Measurements from ENCODE around the gene BUD31.

The BUD31 gene

DNA sequence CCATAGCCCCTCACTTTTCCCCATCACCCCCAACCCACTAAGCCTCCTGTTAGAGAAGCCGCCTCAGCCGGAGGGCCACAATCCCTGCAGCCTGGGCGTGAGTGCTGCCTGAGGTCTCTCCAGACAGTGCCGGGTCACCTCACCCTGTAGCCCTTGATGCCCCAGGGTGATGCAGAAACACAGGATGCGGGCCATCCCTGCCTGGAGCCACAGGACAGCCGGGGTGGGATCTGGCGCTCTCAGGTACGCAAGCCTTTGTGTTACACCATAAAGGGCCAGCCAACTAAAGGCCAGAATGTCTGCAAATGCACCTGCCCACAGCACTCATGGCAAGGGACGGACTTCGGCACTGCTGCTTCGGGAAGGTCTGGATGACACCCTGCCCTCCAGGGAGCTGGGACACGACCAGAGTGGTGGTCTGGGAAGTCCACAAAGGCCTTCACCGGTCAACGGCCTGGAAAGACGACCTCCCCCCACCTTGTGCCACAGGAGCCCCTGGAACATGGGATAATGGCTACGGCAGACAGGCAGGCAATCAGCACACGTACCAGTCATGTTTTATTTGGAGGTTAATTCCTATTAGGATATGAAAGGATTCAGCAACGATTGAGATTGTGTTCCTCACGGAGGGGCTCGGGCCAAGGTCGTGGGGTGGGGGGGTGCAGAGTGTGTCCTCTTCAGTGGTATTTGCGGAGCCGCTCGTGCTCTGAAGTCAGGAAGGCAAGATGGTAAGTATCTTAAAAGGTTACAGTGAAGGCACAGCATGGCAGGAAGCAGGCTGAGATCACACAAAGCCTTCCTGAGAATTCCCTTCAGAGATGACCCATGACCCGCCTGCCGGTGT, 49.1 kb downstream of the BUD31 start:
- no peak for DNase-seq (ENCODE audit: low read depth)
- no peak overlapping the region for H3K4me3 ChIP-seq (ENCODE audit: low read length)
- TF ChIP-seq, protein P1, sequence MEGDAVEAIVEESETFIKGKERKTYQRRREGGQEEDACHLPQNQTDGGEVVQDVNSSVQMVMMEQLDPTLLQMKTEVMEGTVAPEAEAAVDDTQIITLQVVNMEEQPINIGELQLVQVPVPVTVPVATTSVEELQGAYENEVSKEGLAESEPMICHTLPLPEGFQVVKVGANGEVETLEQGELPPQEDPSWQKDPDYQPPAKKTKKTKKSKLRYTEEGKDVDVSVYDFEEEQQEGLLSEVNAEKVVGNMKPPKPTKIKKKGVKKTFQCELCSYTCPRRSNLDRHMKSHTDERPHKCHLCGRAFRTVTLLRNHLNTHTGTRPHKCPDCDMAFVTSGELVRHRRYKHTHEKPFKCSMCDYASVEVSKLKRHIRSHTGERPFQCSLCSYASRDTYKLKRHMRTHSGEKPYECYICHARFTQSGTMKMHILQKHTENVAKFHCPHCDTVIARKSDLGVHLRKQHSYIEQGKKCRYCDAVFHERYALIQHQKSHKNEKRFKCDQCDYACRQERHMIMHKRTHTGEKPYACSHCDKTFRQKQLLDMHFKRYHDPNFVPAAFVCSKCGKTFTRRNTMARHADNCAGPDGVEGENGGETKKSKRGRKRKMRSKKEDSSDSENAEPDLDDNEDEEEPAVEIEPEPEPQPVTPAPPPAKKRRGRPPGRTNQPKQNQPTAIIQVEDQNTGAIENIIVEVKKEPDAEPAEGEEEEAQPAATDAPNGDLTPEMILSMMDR (conservative IDR thresholded peaks at IDR 0.05; ENCODE audit: low read length), result no peak

DNA sequence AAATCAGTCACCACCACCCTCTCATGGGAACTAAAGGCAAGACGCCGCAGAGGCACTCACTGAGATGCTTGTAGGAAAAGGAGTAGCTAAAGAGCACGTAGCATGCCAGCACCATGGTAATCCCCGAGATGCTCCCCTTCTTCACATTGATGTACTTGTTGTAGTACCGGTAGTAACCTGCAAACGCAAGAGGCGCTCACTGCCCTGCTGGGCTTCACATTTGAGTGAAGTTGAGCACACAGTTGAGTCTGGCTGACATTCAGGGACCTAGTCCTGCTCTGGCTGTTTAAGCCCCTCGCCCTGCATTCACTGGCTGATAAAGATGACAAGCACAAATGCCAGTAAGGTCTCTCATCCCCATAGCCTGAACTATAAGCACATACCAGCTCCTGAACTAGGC, 50.3 kb downstream of the BUD31 start:
- peak; percentile 20 for DNase-seq (ENCODE audit: low read depth)
- TF ChIP-seq, protein P1 (conservative IDR thresholded peaks at IDR 0.05; ENCODE audit: low read length), result peak; percentile 43
- H3K4me3 ChIP-seq (ENCODE audit: low read length), result no peak overlapping the region

DNA sequence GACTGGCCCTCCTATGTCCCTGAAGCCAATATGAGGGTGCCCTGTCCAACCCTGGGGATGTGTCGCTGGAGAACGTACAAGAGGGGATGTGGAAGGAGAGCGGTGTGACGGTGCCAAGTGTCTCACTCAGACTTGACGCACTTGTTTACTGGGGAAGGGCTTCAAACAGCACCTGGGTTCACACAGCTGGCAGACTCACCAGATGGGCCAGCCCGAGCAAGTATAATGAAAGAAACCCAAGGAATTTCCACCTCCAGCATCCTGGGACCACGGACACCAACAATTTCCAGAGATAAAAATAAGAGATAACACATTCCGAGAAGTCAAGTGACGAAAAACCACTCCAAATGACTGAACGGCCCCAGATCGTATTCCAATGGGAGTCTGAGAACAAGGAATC, 51.9 kb downstream of the BUD31 start:
- TF ChIP-seq, protein P1 (conservative IDR thresholded peaks at IDR 0.05; ENCODE audit: low read length), result no peak
- H3K4me3 ChIP-seq (ENCODE audit: low read length), result no peak overlapping the region
- no peak for DNase-seq (ENCODE audit: low read depth)

DNA sequence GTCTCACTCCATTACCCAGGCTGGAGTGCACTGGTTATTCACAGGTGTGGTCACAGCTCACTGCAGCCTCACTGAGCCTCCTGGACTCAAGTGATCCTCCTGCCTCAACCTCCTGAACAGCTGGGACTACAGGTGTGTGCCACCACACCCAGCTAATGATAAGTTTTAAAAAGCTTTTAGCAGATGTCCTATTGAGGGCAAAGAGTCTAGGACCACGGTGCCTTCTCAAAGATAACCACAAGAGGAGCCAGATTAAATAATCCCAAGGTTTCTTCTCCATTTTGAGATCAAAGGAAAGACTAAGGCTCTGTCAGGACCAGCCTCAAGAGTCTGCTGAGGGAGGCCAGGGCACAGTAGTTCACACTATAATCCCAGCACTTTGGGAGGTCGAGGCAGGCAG, 52.5 kb downstream of the BUD31 start:
- no peak for DNase-seq (ENCODE audit: low read depth)
- TF ChIP-seq, protein P1 (conservative IDR thresholded peaks at IDR 0.05; ENCODE audit: low read length), result no peak; the same call in 1 of the 2 replicates
- no peak overlapping the region for H3K4me3 ChIP-seq (ENCODE audit: low read length)

DNA sequence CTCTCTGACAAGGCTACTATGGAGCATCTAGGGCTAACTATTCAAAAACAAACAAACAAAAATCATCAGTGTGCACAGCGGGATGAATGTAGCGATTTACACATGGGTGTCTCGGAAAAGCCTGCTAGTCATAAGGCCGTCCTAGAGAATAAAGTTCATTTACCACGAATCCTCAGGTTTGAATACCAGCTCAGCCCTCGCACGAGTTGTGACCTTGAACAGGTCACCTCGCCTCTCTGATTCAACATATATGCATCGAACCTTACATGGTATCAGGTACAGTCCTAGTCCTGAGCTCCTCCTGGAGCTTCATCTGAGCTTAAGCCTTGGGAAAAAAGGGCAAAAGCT, 56.6 kb downstream of the BUD31 start:
- peak overlapping the region; percentile 95 for H3K4me3 ChIP-seq (ENCODE audit: low read length)
- no peak for DNase-seq (ENCODE audit: low read depth)
- TF ChIP-seq, protein P1 (conservative IDR thresholded peaks at IDR 0.05; ENCODE audit: low read length), result no peak

DNA sequence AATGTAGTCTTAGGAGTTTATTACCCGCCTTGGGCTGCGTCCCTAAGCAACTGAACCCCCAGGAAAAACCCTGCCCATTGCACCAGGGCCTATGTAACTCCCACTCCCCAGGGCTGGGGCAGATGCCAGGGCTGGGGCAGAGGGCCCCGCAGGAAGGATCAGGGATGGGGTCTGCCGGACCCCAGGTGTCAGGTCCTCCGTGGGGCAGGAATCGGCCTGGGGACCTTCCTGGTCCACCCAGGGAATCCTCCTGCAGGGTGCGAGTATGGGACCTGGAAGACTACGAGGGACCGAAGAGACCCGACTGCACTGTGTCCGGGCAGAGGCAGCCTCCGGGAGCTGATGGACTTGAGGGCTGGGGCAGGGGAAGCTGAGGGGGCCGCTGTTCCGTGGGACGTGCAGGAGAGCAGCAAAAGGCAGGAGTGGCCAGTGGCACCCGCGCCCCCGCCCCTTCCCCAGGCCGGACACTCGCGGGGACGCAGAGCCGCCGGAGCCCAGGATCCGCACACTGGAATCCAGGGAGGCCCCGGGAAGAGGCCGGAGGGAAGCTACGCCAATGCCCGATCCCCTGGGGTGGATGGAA, 59.7 kb downstream of the BUD31 start:
- no peak overlapping the region for H3K4me3 ChIP-seq (ENCODE audit: low read length)
- no peak for DNase-seq (ENCODE audit: low read depth)
- TF ChIP-seq, protein P1 (conservative IDR thresholded peaks at IDR 0.05; ENCODE audit: low read length), result no peak
